Measurements from ENCODE around the gene MYBPC3. TPM values are rescaled to one million over a fixed set of nuclear protein-coding genes. Genes with fewer than 3 reads are reported as not detected.

Gene MYBPC3

DNA sequence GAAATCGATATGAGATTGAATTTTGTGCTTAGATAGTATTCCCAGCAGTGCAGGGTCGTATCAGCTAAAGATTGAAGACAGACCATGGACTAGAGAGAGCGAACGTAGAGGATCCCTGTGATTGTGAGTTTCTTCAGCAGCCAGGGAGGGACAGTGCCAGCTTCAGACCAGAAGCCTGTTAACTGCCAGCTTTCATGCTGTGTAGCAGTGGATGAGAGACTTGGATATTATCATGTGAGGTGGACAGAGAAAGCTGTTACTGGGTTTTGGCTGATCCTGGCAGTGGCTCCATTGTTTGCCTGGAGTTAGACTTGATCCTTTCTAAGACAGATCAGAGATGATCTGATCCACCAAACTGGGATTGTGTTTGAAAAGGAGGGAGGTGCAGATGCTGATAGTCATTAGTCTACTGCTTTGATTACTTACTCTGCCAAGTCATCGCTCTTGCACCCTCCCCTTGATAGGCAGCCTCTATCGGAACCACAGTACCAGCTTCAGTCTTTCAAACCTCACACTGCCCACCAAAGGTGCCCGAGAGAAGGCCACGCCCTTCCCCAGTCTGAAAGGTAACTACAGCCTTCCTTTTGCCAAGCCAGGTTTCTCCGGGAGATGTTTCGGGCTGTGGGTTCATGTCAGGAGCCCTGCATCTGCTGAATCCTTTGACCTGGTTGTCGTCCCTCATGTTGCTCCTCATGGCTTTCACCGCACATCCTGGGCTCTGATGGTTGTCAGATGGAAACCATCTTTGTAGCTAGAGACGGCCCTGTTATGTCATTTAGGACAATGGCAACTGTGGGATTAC, 66.3 kb downstream of the MYBPC3 start:
- WGBS: 97% methylated on average over 13 of the region's 13 CpGs
- Histone ChIP-seq H3K36me3 (ENCODE audit: control insufficient read depth in 1 of 2, insufficient read depth in 2 of 2, low read depth in 1 of 2, low read length in 2 of 2) (peaks cover 77 to 89% of the 10 kb centered on the region in 2 experiments), H2BK12ac (ENCODE audit: low read length in 2 of 2) (no peak overlapping the region), H3K18ac (ENCODE audit: low read depth in 1 of 2, low read length in 2 of 2) (no peak overlapping the region), H3K27me3 (ENCODE audit: control insufficient read depth in 1 of 2, insufficient read depth in 1 of 2, low read length in 2 of 2) (no peaks in the 10 kb centered on the region), H3K9me3 (ENCODE audit: control insufficient read depth, low read length) (no peaks in the 10 kb centered on the region), H2AFZ (ENCODE audit: low read depth, low read length) (no peak overlapping the region), H2BK15ac (ENCODE audit: low read depth, poor library complexity, severe bottlenecking) (no peak overlapping the region), H3K4me3 (ENCODE audit: insufficient read depth in 1 of 2, low read depth in 1 of 2, low read length in 2 of 2) (no peak overlapping the region), H3K14ac (ENCODE audit: low read length in 2 of 2) (no peak overlapping the region), H4K91ac (ENCODE audit: low read length) (no peak overlapping the region), H3K9ac (ENCODE audit: low read length) (no peak overlapping the region), H4K8ac (ENCODE audit: low read length) (no peak overlapping the region), H3K27ac (ENCODE audit: low read length, poor library complexity, severe bottlenecking) (no peak overlapping the region), H3K4me1 (ENCODE audit: control insufficient read depth, insufficient read depth, low read depth, low read length) (no peaks in the 10 kb centered on the region), H3K23ac (ENCODE audit: low read length in 2 of 2) (no peak overlapping the region), H3K4ac (ENCODE audit: low read depth in 1 of 2, low read length in 2 of 2) (no peak overlapping the region), H3K4me2 (ENCODE audit: low read length, poor library complexity, severe bottlenecking) (no peak overlapping the region), H2AK5ac (ENCODE audit: low read length, severe bottlenecking) (no peak overlapping the region), H2BK5ac (ENCODE audit: low read depth, low read length, poor library complexity, severe bottlenecking) (no peak overlapping the region), H2BK120ac (ENCODE audit: low read depth, low read length) (no peak overlapping the region), H3K79me1 (replicated peaks; ENCODE audit: low read length, poor library complexity, severe bottlenecking) (peaks cover 15% of the 10 kb centered on the region)
- no peak for DNase-seq

DNA sequence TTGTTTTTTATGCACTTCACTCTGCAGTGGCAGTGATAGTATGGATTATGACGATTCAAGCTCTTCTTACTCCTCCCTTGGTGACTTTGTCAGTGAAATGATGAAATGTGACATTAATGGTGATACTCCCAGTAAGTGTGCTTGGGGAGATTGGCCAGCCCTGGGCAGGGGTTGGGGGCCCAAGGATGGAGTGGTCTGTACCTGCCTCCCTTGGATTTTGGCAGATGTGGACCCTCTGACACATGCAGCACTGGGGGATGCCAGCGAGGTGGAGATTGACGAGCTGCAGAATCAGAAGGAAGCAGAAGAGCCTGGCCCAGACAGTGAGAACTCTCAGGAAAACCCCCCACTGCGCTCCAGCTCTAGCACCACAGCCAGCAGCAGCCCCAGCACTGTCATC, 68.4 kb downstream of the MYBPC3 start:
- no peak overlapping the region for H3K4ac ChIP-seq (ENCODE audit: low read depth in 1 of 2, low read length in 2 of 2)
- no peak overlapping the region for H3K23ac ChIP-seq (ENCODE audit: low read length in 2 of 2)
- DNase-seq: no peak
- H2BK15ac ChIP-seq (ENCODE audit: low read depth, poor library complexity, severe bottlenecking): no peak overlapping the region
- H3K4me1 ChIP-seq (ENCODE audit: control insufficient read depth, insufficient read depth, low read depth, low read length): no peaks in the 10 kb centered on the region
- H4K8ac ChIP-seq (ENCODE audit: low read length): no peak overlapping the region
- 96% methylated on average over 3 of the region's 4 CpGs for WGBS
- no peak overlapping the region for H3K4me3 ChIP-seq (ENCODE audit: insufficient read depth in 1 of 2, low read depth in 1 of 2, low read length in 2 of 2)
- no peaks in the 10 kb centered on the region for H3K27me3 ChIP-seq (ENCODE audit: control insufficient read depth in 1 of 2, insufficient read depth in 1 of 2, low read length in 2 of 2)
- H2AK5ac ChIP-seq (ENCODE audit: low read length, severe bottlenecking): no peak overlapping the region
- no peak overlapping the region for H3K18ac ChIP-seq (ENCODE audit: low read depth in 1 of 2, low read length in 2 of 2)
- H3K9me3 ChIP-seq (ENCODE audit: control insufficient read depth, low read length): no peaks in the 10 kb centered on the region
- H2AFZ ChIP-seq (ENCODE audit: low read depth, low read length): no peak overlapping the region
- no peak overlapping the region for H3K9ac ChIP-seq (ENCODE audit: low read length)
- H3K14ac ChIP-seq (ENCODE audit: low read length in 2 of 2): no peak overlapping the region
- H3K79me1 ChIP-seq (replicated peaks; ENCODE audit: low read length, poor library complexity, severe bottlenecking): peaks cover 13% of the 10 kb centered on the region
- H4K91ac ChIP-seq (ENCODE audit: low read length): no peak overlapping the region
- H3K36me3 ChIP-seq (ENCODE audit: control insufficient read depth in 1 of 2, insufficient read depth in 2 of 2, low read depth in 1 of 2, low read length in 2 of 2): peaks cover 71 to 88% of the 10 kb centered on the region in 2 experiments
- H2BK120ac ChIP-seq (ENCODE audit: low read depth, low read length): no peak overlapping the region
- H2BK5ac ChIP-seq (ENCODE audit: low read depth, low read length, poor library complexity, severe bottlenecking): no peak overlapping the region
- H3K4me2 ChIP-seq (ENCODE audit: low read length, poor library complexity, severe bottlenecking): no peak overlapping the region
- no peak overlapping the region for H3K27ac ChIP-seq (ENCODE audit: low read length, poor library complexity, severe bottlenecking)
- no peak overlapping the region for H2BK12ac ChIP-seq (ENCODE audit: low read length in 2 of 2)

DNA sequence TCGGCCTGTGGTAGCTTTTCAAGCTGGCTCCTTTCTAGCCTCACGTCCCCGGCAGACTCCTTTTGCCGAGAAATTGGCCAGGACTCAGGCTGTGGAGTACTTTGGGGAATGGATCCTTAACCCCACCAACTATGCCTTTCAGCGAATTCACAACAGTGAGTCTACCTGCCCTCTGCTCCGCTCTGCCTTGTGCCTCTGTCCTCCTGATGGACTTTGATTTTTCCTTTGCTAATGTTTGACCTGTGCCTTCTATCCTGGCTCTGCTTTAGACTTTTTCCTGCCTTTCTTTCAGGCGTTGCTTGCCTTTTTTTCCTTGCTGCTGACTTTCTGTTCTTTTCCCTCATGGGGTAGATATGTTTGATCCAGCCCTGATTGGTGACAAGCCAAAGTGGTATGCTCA, 70.0 kb downstream of the MYBPC3 start:
- Histone ChIP-seq H3K4me3 (ENCODE audit: insufficient read depth in 1 of 2, low read depth in 1 of 2, low read length in 2 of 2) (no peak overlapping the region), H2BK12ac (ENCODE audit: low read length in 2 of 2) (no peak overlapping the region), H3K4me2 (ENCODE audit: low read length, poor library complexity, severe bottlenecking) (no peak overlapping the region), H3K27me3 (ENCODE audit: control insufficient read depth in 1 of 2, insufficient read depth in 1 of 2, low read length in 2 of 2) (no peaks in the 10 kb centered on the region), H3K14ac (ENCODE audit: low read length in 2 of 2) (no peak overlapping the region), H3K36me3 (ENCODE audit: control insufficient read depth in 1 of 2, insufficient read depth in 2 of 2, low read depth in 1 of 2, low read length in 2 of 2) (peaks cover 65 to 91% of the 10 kb centered on the region in 2 experiments), H4K8ac (ENCODE audit: low read length) (no peak overlapping the region), H3K18ac (ENCODE audit: low read depth in 1 of 2, low read length in 2 of 2) (no peak overlapping the region), H4K91ac (ENCODE audit: low read length) (no peak overlapping the region), H2AK5ac (ENCODE audit: low read length, severe bottlenecking) (no peak overlapping the region), H3K4ac (ENCODE audit: low read depth in 1 of 2, low read length in 2 of 2) (no peak overlapping the region), H2BK15ac (ENCODE audit: low read depth, poor library complexity, severe bottlenecking) (no peak overlapping the region), H2BK120ac (ENCODE audit: low read depth, low read length) (no peak overlapping the region), H3K27ac (ENCODE audit: low read length, poor library complexity, severe bottlenecking) (no peak overlapping the region), H3K9me3 (ENCODE audit: control insufficient read depth, low read length) (no peaks in the 10 kb centered on the region), H3K23ac (ENCODE audit: low read length in 2 of 2) (no peak overlapping the region), H3K4me1 (ENCODE audit: control insufficient read depth, insufficient read depth, low read depth, low read length) (no peaks in the 10 kb centered on the region), H2BK5ac (ENCODE audit: low read depth, low read length, poor library complexity, severe bottlenecking) (no peak overlapping the region), H3K79me1 (replicated peaks; ENCODE audit: low read length, poor library complexity, severe bottlenecking) (peaks cover 17% of the 10 kb centered on the region), H3K9ac (ENCODE audit: low read length) (no peak overlapping the region), H2AFZ (ENCODE audit: low read depth, low read length) (no peak overlapping the region)
- DNase-seq: no peak
- 96% methylated on average over 7 of the region's 7 CpGs for WGBS

Small RNA genes within 50 kb of the gene (small RNA-seq; reads per million reads assigned to genes)
- not detected for gene MIR4487 (ENCODE audit: low read depth)
